NOMO-1 (cell line): ENCODE data around the gene PLP1.

Source experiments
- DNase-seq, 2 experiments: peaks; one replicate each; lab custom pipeline; 2025; ENCODE audit not compliant: unreplicated experiment in 2 of 2; lab: John Stamatoyannopoulos, UW

Gene PLP1

DNA sequence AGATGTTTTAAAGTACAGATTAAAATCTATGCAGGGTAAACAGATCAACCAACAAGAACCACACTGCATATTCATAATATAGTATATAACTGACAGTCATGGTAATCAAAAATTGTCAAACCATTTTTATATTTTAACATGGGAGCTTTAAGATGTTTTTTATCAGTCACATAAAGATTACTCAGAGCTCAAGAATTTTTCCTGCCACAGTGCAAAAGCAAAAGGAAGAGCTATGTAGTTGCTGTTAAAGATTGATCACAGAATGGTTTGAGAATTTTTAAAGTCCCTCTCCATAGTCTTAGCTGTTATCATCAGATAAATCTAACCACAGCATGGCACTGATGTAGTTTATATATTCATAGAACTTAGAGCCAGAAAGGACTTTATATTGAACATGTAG lies 47.0 kb downstream of the PLP1 start:
- DNase-seq, result no peak

DNA sequence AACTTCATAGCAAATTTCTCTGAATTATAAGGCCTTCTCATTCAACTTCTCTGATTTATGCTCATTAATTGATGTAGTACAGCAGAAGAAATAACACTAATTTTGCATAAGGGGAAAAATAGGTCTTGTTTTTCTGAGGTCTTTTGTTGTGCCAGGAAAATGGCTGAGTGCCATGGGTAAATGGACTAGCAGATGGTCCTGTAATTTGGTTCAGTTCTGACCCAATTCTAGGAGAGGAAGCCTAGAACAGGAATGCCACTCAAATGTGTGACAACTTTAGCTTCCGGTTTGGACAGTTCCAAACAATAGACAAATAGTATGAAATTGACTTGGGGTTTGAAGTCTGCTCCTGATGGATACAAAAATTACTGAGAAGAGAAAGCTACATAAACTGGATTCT lies 49.2 kb downstream of the PLP1 start:
- no peak for DNase-seq

DNA sequence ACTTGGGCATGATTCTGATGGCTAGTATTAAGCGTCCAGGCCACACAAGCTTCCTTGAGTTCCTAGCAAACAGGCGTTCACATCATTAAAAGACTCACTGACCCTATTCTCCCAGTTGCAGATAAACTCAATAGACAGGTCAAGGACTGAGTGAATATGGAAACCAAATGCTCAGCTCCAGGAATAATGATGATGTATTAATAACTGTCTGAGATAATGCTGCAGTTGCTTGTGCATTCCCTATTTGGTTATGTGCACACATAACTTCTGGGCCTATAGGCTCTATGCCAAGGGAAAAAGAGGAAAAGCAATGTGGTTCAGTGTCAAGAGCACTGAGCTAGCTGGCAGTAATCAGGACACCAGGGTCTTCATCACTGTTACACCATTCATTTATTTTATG lies 51.9 kb downstream of the PLP1 start:
- no peak for DNase-seq

DNA sequence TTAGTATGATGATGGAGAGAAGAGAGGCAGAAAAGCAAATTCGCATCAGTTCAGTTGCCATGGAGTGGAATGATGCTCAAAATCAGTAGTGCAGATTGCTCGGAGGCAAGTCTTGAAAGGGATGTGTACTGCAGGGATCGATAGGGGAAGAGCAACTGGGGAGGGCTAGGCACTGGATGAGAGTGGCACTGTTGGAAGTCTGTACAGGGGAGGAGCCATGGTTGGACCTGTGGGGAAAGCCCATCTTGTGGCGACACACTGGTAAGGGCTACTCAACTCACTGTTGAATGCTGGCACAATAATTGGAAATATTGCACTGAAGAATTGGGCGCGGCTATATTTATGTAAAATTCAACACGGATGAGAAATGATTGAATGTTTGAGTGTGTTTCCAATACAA lies 54.2 kb downstream of the PLP1 start:
- DNase-seq, result no peak

DNA sequence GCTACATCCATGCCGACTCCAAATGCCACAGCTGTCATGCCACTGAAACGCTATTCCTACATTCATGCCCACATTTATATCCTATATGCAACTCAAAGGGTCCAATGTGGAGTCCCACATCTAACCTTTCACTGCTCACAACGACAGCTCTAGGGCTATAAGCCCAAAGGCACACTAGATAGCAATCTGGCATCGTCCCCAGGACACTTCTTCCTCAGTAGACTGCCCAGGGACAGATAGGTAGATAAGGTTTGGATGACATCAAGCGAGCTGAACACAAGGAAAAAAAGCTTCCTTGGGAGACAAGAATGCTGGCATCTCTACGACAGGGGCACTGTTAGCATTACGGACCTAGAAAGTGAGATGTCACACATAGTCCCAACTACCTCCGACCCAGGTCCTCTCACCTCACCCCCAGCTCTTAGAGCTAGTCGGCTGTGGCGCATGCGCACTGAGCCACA lies 54.7 kb downstream of the PLP1 start:
- no peak for DNase-seq

DNA sequence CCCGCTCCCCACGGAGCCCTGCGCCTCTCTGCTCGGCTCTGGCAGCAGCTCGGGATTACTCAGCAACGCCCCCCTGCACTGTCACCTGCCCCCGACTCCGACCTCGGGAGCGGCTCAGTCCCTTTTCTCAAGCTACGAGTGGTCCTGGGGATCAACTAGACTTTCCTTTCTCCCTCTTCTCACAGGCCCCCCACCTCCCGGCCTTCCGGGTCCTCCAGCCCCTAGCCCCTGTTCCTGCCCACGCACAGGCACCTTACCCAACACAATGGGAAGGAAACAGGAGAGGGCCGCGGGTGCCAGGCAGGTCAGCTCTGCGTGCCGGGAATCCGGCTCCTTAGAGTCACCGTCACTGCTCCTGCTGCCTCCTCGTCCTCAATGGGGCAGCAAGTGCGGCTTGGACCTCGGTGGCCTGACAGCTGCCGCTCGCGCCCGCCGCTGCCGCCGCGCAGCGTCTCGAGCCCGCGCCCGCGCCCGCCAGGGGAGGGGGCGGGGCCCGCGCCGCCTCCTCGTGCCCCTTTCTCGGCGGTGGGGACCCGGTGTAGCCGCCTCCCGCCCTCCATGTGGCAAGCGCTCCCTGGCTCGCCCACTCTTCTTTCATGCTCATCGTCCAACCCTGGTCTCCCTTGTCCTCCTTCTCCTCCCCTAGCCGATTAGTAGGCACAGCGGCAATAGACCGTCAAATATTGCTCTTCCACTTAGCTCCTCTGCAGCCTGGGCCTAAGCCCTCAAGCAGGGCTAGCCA lies 55.3 kb downstream of the PLP1 start, which contains the start of gene RAB9B:
RAB9B (minus strand) TSS at position 455 of the 742 bp plus-strand sequence. CDS start 6,473 bp downstream, outside the sequence.
- peak; percentile 20 to 43 for DNase-seq

DNA sequence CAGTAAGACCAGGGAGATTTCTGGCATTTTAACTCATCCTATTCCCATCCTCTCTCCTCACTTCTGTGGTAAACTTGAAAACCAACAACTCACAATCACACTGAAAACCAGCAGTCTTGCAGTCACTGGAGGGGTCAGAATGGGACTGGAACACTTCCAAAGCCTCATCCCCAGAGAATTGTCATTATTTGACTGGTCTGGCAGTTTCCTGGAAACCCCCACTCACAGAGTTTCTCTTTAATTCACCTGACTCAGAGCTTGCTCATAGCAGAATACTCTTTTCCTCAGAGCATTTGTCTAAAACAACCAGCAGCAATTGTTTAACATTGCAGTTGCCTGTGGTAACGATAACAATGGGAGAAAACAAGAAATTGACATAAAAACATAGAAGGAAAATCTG lies 62.8 kb downstream of the PLP1 start:
- no peak for DNase-seq
